ENCODE data around the gene ADNP. TPM values are rescaled to one million over a fixed set of nuclear protein-coding genes. Genes with fewer than 3 reads are reported as not detected.
A peak's percentile ranks its signal among the peaks of the same experiment; 100 is the strongest.

The ADNP gene
- total RNA-seq, 1 experiment from 2014 or later: 143 TPM

- H3K36me3 Mint-ChIP-seq (ENCODE audit: insufficient read depth in 1 of 3, low read depth in 3 of 3): peaks cover 45 to 98% (median 73%) of the 10 kb centered on the region in 3 experiments; a peak in 6 of 7 replicates
- H3K9me3 ChIP-seq (ENCODE audit: control insufficient read depth, low read depth, low read length): no peaks in the 10 kb centered on the region
- H4K8ac ChIP-seq (replicated peaks; ENCODE audit: insufficient read length, low read depth, low read length): no peak overlapping the region
- H4K91ac ChIP-seq (ENCODE audit: insufficient read length, low read depth, low read length): no peak overlapping the region
- H3K18ac ChIP-seq (ENCODE audit: insufficient read length, low read depth, low read length): no peak overlapping the region
- no peaks in the 10 kb centered on the region for H4K20me1 ChIP-seq (ENCODE audit: control insufficient read depth, insufficient read depth, insufficient read length)
- no peak overlapping the region for H3K23ac ChIP-seq (ENCODE audit: insufficient read length, low read depth, low read length)
- no peak overlapping the region for H3K9ac ChIP-seq (ENCODE audit: extremely low read depth, insufficient read length, low read length)
- no peaks in the 10 kb centered on the region for H3K27me3 ChIP-seq (ENCODE audit: insufficient read depth, low read length)
- no peak overlapping the region for H2BK5ac ChIP-seq (ENCODE audit: insufficient read length, low read length)
- H3K56ac ChIP-seq (ENCODE audit: insufficient read length, low read depth, low read length): no peak overlapping the region
- H2AK5ac ChIP-seq (ENCODE audit: insufficient read length, low read length): no peak overlapping the region
- H3K4me1 ChIP-seq (ENCODE audit: insufficient read depth, low read length): no peaks in the 10 kb centered on the region
- no peak overlapping the region for H3K4me2 ChIP-seq (ENCODE audit: insufficient read depth, insufficient read length, low read length)
- H3K27me3 Mint-ChIP-seq (ENCODE audit: low read depth): no peaks in the 10 kb centered on the region; the same call in 1 of the 2 replicates
- no peak overlapping the region for H2BK20ac ChIP-seq (ENCODE audit: low read depth, low read length, poor library complexity, severe bottlenecking)
- no peak overlapping the region for H3K27ac ChIP-seq (ENCODE audit: insufficient read length, low read depth, low read length)
- no peak overlapping the region for H2BK120ac ChIP-seq (ENCODE audit: low read depth, low read length, poor library complexity, severe bottlenecking)
- WGBS (ENCODE audit: extremely low coverage, insufficient read length, low lambda C conversion rate): no CpG with 5 or more reads among the region's 1 CpG
- H2AFZ ChIP-seq (ENCODE audit: low read length): no peak overlapping the region
- no peak for TF ChIP-seq CTCF (conservative IDR thresholded peaks at IDR 0.05)
- H3K79me2 ChIP-seq (ENCODE audit: insufficient read depth, low read length): peaks cover 8% of the 10 kb centered on the region; the same call in 1 of the 2 replicates
- no peaks in the 10 kb centered on the region for H3K4me1 Mint-ChIP-seq
- no peak overlapping the region for H3K4ac ChIP-seq (ENCODE audit: low read depth, low read length)
- no peaks in the 10 kb centered on the region for H3K23me2 ChIP-seq (ENCODE audit: insufficient read length, low read depth, low read length, poor library complexity, severe bottlenecking)
- H3T11ph ChIP-seq (ENCODE audit: low read length): no peak overlapping the region
- no peak overlapping the region for H2BK15ac ChIP-seq (ENCODE audit: low read depth, low read length)
- H3K27ac Mint-ChIP-seq: peak overlapping the region in 1 of 3 experiments; percentile 62; a peak in 1 of 7 replicates
- no peak overlapping the region for H2BK12ac ChIP-seq (ENCODE audit: insufficient read length, low read depth, low read length)
- H4K5ac ChIP-seq (ENCODE audit: insufficient read length, low read depth, low read length): no peak overlapping the region
- H3K79me1 ChIP-seq (ENCODE audit: insufficient read depth, low read depth, low read length, poor library complexity, severe bottlenecking): peaks cover 6% of the 10 kb centered on the region
- no peak overlapping the region for H3K4me3 Mint-ChIP-seq
- no peaks in the 10 kb centered on the region for H3K9me3 Mint-ChIP-seq
- H3K14ac ChIP-seq (ENCODE audit: insufficient read depth, low read length): no peak overlapping the region
- no peak for DNase-seq
Observed at GRCh38 chr20:50898475-50898874, 32.8 kb downstream of the ADNP start.
